T-helper 22 cell (primary cell): ENCODE data around the gene CASD1.
A peak's percentile ranks its signal among the peaks of the same experiment; 100 is the strongest.

ENCODE experiments used
- DNase-seq: peaks from one replicate; pipeline ENCODE4 v3.0.0-alpha.2; 2020; ENCODE audit warnings: low read depth

CASD1 gene

GRCh38 chr7:94509264-94509886 lies at the start of gene CASD1:
TSS of gene CASD1 (plus strand) at chr7:94509809. CDS start at chr7:94510085, 276 bp downstream.
- peak; percentile 42 for DNase-seq

DNA sequence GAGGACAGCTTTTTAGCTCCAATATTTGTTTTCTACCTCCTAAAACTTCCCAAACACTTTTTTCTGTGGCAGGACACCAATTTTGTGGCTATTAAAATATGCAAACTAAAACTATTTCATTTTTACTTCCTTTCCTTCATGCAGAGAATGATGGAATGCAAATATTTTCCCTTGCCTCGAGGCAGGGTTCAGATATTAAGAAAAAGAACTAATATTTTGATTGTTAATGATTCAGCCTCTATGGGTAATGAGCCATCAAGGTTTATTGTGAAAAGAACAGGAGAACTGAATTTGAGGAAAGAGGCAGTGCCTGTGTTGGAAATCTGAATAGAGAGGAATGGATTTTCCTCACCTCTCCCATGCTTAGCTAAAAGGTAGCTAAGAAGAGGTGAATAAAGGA lies 43.1 kb upstream of the CASD1 start:
- DNase-seq = no peak

DNA sequence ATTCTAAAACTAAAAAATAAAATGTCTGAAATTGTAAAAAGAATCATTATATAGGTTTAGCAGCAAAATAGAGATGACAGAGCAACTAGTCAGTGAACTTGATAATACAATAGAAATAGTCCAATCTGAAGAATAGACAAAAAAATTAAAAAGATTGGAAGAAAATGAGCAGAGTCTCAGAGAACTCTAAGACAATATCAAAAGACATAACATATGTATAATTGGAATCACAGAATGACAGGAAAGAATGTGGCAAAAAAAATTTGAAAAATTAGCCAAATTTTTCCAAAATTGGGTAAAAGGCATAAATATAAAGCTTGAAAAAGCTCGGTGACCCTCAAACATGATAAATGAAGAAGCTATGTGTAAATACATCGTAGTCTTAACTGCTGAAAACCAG lies 38.0 kb upstream of the CASD1 start:
- no peak for DNase-seq

GRCh38 chr7:94472608-94473007 lies 37.0 kb upstream of the CASD1 start:
- no peak for DNase-seq

DNA sequence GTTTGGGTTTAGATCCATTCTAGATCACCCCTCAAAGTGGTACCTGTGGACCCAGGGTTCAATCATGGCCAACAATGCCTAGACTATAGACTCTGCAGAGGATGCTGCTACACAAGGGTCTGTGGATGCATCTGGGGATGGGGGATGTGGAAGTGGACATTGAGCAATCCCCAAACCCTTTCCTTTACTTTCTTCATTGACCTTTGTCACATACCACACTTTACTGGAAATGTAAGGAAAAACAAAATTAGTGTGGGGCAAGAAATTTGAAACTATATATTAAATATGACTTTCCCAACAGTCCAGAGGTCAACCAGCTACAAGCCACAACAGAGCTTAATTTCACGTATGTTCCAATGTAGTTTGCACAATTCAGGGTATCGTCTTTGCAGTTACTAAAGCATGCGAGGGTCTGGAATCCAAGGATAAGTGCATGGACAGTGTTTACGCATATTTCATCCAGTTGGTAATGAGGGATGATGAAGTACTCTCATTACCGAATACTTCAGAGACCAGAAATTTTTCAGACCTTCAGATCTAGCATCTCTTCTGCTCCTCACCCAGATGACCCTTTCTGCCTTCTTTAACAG lies 33.3 kb upstream of the CASD1 start:
- no peak for DNase-seq

DNA sequence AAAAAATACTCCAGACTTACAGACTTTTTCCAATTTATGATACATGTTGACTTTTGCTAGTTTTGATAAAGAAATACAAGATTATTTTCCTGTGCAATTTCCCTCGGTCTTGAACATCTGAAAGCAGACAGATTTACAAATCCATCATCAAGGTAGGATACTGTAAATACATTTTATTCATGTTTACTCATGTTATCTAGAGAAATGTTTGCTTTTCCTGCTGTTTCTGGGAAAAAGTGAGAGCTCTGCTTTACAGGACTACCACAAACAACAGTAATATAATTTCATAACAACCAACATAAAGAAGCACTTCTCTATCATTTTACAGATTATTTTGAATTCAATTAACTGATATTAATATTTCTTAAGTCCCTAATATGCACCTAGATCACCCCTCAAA lies 31.7 kb upstream of the CASD1 start:
- no peak for DNase-seq

DNA sequence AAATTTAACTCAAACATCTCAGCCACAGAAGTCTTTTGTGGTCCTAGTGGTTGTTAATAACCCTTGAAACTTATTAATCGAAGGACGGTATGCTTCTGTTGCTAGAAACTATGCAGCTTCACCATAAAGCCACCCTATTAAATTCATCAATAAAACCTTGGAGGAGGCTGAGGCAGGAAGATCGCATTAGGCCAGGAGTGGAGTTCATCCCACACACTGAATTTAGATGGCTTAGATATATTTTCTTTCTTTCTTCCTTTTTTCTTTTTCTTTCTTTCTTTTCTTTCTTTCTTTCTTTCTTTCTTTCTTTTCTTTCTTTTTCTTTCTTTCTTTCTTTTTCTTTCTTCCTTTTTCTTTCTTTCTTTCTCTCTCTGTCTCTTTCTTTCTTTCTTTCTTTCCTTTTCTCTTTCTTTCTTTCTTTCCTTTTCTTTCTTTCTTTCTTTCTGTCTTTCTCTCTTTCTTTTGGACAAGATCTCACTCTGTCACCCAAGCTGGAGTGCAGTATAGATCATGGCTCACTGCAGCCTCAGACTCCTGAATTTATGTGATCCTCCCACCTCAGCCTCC lies 30.9 kb upstream of the CASD1 start:
- DNase-seq = no peak

DNA sequence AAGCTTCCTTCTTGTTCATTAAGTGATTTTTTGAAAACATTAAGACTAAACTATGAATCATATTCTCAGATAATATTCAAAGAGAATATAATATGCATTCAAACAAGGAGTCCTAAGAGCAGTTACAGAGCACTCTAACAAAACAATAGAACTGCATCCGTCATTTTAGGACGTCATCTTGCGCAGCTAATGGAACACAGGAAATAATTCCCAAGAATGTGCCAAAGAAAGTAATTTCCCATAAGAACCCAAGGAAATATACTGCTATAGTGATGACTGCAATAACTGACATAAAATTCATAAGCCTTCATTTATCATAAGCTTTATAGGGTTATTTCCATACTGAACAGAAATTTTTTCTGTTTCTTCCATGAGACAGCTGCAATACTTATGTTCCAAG lies 28.3 kb upstream of the CASD1 start:
- no peak for DNase-seq

DNA sequence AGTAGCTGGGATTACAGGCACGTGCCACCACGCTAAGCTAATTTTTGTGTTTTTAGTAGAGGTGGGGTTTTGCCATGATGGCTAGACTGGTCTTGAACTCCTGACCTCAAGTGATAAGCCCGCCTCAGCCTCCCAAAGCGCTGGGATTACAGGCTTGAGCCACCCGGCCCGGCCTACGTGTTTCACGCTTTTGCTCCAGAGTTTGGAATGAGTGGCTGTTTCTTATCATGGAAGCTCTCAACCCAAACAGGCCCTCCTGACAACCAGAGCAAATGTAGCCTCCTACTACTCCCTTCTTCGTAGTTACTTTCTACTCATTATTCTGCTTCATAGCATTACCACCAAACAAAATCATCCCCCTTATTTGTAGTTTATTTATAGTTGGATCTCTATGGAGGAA lies 26.8 kb upstream of the CASD1 start:
- no peak for DNase-seq

DNA sequence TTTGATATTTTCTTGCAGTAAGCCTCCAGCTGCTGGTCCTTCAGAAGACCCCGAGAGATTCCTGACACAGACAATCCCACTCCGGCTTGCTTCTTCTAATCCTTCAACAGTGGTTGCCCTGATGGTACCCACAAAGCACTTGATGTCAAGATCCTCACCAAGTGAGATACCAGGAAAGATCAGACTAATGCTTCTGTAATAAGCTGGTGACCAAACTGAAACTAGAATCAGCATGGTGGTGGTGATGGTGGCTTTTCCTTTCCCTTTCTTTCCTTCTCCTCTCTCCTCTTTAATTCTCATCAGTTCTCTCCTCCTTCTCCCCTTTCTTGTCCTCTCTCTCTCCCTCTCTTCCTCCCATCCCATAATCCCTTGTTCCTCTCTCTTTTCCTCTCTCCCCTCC lies 25.8 kb upstream of the CASD1 start:
- no peak for DNase-seq

DNA sequence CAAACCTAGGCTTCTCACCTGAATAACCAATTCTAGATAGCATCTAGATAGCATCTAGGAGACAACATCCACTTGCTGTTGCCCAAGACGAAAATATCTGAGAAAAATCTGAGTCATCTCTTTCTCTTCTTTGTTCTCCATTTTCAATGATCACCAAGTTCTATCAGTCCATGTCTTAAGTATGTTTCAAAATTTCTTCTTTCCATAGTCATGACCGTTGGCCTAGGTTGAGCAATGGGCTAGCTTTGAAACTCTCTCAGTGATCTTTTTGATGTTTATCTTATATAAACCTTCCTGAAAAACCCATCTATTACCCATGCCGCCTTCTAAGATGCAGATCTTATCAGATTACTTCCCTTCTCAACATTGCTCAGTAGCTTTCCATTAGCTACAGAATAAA lies 23.4 kb upstream of the CASD1 start:
- no peak for DNase-seq

DNA sequence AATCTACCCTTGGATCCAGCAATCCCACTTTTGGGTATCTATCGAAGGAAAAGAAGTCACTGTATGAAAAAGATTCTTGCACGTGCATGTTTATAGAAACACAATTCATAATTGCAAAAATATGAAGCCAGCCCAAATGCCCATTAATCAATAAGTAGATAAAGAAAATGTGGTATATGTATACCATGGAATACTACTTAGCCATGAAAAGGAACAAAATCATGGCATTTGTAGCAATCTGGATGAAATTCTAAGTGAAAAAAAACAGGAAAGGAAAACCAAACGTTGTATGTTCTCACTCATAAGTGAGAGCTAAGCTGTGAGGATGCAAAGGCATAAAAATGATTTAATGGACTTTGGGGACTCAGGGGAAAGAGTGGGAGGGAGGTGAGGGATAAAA lies 18.2 kb upstream of the CASD1 start:
- no peak for DNase-seq

DNA sequence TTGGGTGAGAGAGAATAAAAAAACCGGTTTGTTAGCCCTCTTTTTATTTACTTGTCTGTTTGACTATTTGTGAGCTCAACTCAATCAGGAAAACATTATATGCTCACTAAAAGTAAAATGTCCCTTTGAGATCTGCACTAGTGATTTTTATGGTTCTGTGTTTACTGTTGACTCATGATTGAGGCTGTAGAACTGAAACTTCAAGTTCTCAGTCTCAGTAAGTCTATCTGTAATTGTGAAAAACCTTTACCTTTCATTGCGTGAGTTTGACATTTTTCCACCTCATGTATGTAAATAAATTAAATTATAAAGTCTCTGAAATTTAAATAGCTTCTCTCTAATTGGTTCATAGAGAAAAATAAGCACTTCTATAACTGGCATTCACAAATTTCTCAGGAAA lies 17.0 kb upstream of the CASD1 start:
- no peak for DNase-seq

- no peak for DNase-seq
Observed at GRCh38 chr7:94497874-94498670, 11.5 kb upstream of the CASD1 start.

GRCh38 chr7:94498918-94499317 lies 10.7 kb upstream of the CASD1 start:
- DNase-seq = no peak

DNA sequence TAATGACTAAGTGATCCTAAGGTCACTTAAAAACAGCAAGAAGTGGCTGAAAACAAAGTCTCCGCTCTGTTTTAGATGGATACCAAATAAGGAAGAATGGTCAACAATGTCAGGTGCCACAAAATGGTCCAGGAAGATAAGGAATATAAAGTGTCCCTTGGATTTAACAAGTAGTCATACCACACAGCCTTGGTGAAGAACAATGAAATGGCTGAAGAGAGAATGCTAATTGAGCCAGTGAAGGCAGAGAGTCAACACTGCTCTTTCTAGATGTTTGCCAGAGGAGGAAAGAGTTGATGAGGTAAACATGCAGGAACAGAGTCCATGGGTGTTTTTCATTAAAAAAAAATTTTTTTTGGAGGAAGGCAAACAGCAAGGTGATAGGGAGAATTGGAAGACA lies 2.1 kb upstream of the CASD1 start:
- no peak for DNase-seq

DNA sequence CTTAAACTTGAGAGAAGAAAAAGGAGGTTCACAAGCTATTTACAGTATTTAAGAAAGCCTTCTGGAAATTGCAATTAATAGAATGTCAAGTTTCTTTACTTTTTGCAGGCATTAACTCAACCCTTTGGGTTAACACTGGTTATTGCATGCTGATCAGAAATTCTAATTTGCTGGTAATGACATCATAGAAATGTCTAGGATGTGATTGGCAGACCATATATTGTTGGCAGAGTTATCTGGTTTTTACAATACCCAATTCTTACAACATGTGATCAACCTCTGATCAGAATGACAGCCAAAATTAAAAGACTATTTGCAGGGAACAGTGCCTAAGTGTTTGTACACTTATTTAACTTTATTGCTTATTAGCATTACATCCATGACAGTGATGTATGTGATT lies 1.6 kb upstream of the CASD1 start:
- DNase-seq = no peak

- peak; percentile 48 for DNase-seq
Observed at GRCh38 chr7:94509887-94510581, 425 bp downstream of the CASD1 start.

- no peak for DNase-seq
Observed at GRCh38 chr7:94510582-94511496, 1.2 kb downstream of the CASD1 start.

- no peak for DNase-seq
Observed at GRCh38 chr7:94511718-94512117, 2.1 kb downstream of the CASD1 start.
